GM06990 (cell line): ENCODE data around the gene C19orf38.
"Not testable (repeated sequence)": the region's sequence is repeated elsewhere in the genome, so short reads cannot be mapped to it uniquely, and the experiment has no call there.

Experiments used
- DNase-seq: peaks from one replicate; pipeline ENCODE4 v3.0.0-alpha.2; 2011; ENCODE audit not compliant: insufficient read length; ENCODE audit errors: extremely low read depth
- H3K27me3 ChIP-seq: replicated peaks from 2 replicates; pipeline ENCODE4 v1.6.0; 2011; ENCODE audit warnings: low read length; ENCODE audit not compliant: control insufficient read depth, insufficient read depth
- H3K36me3 ChIP-seq: 2 replicates; pipeline ENCODE4 v1.5.1; 2011; ENCODE audit warnings: low read length; ENCODE audit not compliant: control insufficient read depth, insufficient read depth
- H3K4me3 ChIP-seq: replicated peaks from 2 replicates; pipeline ENCODE4 v1.5.1; 2011; ENCODE audit warnings: low read depth, mild to moderate bottlenecking, control low read depth, low read length
- TF ChIP-seq, protein P1 (sequence below): IDR thresholded peaks from 2 replicates; pipeline ENCODE4 v1.5.1; 2011; ENCODE audit warnings: low read length, control low read depth, mild to moderate bottlenecking, inconsistent platforms; ENCODE audit not compliant: insufficient read depth, poor library complexity, severe bottlenecking

C19orf38 gene

DNA sequence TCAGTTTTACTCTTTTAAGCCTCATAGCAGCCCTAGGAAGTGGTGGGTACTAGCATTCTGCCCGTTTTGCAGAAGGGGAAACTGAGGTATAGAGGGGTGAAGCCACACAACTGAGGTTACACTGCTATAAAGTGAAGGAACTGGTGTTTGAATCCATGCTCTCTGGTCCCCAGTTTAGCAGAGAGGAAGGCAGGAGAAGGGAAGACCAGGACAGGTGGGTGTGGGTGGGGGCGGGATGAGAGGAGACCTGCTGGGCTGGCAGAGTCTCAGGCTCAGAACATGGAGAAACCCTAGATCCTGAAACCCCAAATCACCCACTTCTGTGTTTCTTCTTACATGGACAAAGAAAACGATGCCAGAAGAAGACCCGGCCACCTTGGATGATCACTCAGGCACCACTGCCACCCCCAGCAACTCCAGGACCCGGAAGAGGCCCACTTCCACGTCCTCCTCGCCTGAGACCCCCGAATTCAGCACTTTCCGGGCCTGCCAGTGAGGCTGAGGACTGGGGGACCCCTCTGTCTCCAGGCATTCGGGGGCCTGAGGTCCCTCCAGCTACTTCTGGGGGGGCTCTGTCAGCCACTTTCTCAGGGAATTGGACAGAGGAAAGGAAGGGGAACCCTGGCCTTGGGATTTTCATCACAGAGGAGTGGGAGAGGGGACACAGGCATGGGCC, 20.8 kb downstream of the C19orf38 start:
- Histone ChIP-seq H3K27me3 (no peaks in the 10 kb centered on the region), H3K36me3 (no peaks in the 10 kb centered on the region; the same call in none of the 2 replicates), H3K4me3 (no peak overlapping the region)
- TF ChIP-seq, protein P1, sequence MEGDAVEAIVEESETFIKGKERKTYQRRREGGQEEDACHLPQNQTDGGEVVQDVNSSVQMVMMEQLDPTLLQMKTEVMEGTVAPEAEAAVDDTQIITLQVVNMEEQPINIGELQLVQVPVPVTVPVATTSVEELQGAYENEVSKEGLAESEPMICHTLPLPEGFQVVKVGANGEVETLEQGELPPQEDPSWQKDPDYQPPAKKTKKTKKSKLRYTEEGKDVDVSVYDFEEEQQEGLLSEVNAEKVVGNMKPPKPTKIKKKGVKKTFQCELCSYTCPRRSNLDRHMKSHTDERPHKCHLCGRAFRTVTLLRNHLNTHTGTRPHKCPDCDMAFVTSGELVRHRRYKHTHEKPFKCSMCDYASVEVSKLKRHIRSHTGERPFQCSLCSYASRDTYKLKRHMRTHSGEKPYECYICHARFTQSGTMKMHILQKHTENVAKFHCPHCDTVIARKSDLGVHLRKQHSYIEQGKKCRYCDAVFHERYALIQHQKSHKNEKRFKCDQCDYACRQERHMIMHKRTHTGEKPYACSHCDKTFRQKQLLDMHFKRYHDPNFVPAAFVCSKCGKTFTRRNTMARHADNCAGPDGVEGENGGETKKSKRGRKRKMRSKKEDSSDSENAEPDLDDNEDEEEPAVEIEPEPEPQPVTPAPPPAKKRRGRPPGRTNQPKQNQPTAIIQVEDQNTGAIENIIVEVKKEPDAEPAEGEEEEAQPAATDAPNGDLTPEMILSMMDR: no peak
- no peak for DNase-seq

DNA sequence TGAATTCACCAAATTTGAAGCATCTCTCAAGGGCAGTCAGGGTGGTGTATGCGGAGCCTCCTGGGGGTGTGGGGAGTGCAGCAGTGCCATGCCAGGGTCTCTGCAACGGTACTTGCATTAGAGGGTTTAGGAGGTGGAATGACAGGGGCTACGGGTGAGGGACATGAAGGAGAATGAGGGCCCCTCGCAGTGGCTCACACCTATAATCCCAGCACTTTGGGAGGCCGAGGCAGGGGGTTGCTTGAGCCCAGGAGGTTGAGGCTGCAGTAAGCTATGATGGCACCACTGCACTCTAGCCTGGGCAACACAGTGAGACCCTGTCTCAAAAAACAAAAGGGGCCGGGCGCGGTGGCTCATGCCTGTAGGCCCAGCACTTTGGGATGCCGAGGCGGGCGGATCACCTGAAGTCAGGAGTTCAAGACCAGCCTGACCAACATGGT, 21.7 kb downstream of the C19orf38 start:
- not testable (repeated sequence) for H3K4me3 ChIP-seq, H3K27me3 ChIP-seq, DNase-seq, H3K36me3 ChIP-seq

DNA sequence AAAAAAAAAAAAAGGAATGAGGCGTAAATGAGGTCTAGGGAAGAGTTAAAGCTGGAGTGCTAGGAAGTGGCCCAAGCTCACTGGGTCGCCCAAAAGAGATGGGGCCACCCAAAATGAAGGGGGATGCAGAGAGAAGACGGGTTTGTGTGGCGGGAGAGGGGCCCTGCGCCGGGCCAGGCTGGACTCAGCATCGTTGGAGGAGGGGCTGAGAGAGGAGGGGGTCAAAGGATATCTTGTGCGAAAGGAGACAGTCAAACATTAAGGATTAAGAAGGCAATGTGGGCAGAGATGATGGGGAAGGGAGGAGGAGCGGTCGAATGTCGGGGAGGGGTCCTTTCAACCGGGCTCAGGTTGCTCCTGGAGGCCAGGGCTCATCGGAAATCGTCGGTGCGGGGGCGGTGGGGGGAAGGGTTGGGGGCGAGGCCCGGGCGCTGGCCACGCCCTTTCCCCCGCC, 22.3 kb downstream of the C19orf38 start:
- no peak for DNase-seq
- no peaks in the 10 kb centered on the region for H3K27me3 ChIP-seq
- peak overlapping the region; percentile 49 for H3K4me3 ChIP-seq
- no peaks in the 10 kb centered on the region; the same call in none of the 2 replicates for H3K36me3 ChIP-seq
- TF ChIP-seq, protein P1: no peak

DNA sequence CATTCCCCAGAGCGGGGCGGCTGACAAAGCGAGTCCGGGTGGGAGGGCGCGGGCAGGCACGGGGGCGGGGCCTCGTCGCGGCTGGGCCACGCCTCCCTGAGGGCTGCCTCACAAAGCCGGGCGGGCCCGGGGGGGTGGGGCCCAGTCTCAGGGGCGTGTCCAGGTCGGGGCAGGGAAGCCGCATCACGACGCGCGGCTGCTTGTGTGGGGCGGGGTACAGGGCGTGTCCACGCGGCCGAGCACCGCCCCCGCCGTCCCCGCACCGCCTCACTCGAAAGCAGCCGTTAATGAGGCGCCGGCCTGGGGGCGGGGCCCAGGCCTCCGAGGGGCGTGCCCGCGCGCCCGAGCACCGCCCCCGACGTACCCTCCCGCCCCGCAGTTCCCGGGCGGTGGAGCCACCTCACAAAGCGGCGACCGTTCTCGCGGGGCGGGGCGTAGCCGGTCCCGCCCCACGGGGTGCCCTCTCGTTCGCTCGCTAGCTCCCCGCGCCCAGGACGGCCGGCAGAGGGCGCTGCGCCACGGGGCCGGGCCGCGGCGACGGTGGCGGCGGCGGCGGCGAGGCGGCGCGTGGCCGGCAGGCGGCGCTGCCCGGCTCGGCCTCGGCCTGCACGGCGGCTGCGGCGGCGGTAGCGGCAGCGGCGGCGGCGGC, 22.9 kb downstream of the C19orf38 start, which contains the start of gene CARM1:
Gene CARM1 (plus strand): TSS at position 599 of the 649 bp plus-strand sequence. CDS start 150 bp downstream, outside the sequence.
- TF ChIP-seq, protein P1: peak; percentile 37
- peak; percentile 96 for DNase-seq
- Histone ChIP-seq H3K27me3 (no peaks in the 10 kb centered on the region), H3K4me3 (peak within 1 kb of the TSS; percentile 91), H3K36me3 (no peaks in the 10 kb centered on the region; the same call in none of the 2 replicates)

DNA sequence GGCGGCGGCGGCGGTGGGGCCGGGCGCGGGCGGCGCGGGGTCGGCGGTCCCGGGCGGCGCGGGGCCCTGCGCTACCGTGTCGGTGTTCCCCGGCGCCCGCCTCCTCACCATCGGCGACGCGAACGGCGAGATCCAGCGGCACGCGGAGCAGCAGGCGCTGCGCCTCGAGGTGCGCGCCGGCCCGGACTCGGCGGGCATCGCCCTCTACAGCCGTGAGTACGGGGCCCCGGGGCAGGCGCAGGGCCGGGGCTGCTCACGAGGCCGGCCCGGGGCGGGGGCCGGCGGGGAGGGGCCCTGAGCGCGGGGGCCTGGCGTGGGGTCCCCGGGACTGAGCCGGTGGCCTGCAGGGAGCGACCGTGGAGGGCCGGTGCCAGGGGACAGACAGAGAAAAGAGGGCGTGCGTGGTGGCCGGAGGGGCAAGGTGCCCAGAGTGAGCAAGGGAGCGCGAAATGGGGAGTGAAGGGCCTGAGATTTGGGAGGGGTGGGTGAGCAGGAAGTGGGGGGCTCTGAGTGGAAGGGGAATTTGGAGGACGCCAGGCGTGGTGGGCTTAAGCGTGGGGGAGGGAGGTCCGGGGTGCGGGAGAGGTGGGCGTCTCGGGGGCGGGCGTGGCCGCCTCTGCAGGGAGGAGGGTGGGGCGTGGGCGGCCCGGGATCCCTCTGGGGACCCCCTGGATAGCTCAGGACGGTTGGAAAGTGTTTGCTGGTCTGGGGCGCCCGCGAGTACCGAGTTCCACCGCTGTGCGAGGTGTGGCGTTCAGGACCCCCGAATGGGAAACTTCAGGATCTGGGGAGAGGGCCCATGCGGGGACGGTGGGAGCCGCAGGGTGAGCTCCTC, 23.7 kb downstream of the C19orf38 start:
- DNase-seq: peak; percentile 61
- Histone ChIP-seq H3K36me3 (no peaks in the 10 kb centered on the region; the same call in none of the 2 replicates), H3K4me3 (peak overlapping the region; percentile 91), H3K27me3 (no peaks in the 10 kb centered on the region)
- TF ChIP-seq, protein P1: no peak
